ENCODE data around the gene MEX3B. TPM values are rescaled to one million over a fixed set of nuclear protein-coding genes. Genes with fewer than 3 reads are reported as not detected.

The MEX3B gene
- polyA plus RNA-seq, 1 of the 3 experiments (the other 2 are of a cell fraction) = 9.3 TPM

- no peaks in the 10 kb centered on the region for H4K20me1 ChIP-seq (ENCODE audit: insufficient read depth)
- CTCF ChIA-PET = no interaction called here
- no peak overlapping the region for H3K9ac ChIP-seq
- no peak overlapping the region for H3K4me2 ChIP-seq
- DNase-seq = no peak
- H3K36me3 ChIP-seq (replicated peaks in 1 of 2; ENCODE audit: control insufficient read depth in 1 of 2, insufficient read depth in 2 of 2, low read length in 1 of 2) = no peaks in the 10 kb centered on the region
- H3F3A ChIP-seq (replicated peaks; ENCODE audit: insufficient read depth) = no peaks in the 10 kb centered on the region
- no peaks in the 10 kb centered on the region for H3K9me2 ChIP-seq
- H3K9me3 ChIP-seq = no peaks in the 10 kb centered on the region
- H3K79me2 ChIP-seq (ENCODE audit: insufficient read depth) = no peaks in the 10 kb centered on the region
- H3K4me3 ChIP-seq (ENCODE audit: low read depth in 2 of 2, low read length in 1 of 2) = no peak overlapping the region
- no peak overlapping the region for H2AFZ ChIP-seq (ENCODE audit: low read depth)
- no peaks in the 10 kb centered on the region for H3K27me3 ChIP-seq (ENCODE audit: insufficient read depth)
- POLR2A ChIA-PET = no interaction called here
- peaks cover 0 to 30% of the 10 kb centered on the region in 2 experiments; a peak in 2 of 4 replicates for H3K4me1 ChIP-seq (ENCODE audit: control insufficient read depth in 1 of 2, insufficient read depth in 2 of 2, low read depth in 1 of 2, low read length in 1 of 2)
- TF ChIP-seq, protein P1, sequence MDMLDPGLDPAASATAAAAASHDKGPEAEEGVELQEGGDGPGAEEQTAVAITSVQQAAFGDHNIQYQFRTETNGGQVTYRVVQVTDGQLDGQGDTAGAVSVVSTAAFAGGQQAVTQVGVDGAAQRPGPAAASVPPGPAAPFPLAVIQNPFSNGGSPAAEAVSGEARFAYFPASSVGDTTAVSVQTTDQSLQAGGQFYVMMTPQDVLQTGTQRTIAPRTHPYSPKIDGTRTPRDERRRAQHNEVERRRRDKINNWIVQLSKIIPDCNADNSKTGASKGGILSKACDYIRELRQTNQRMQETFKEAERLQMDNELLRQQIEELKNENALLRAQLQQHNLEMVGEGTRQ (IDR thresholded peaks at IDR 0.05; ENCODE audit: borderline replicate concordance, low read depth, low read length) = no peak
- TF ChIP-seq SMC3 (IDR thresholded peaks at IDR 0.05; ENCODE audit: low read depth, low read length) (no peak), TEAD4 (IDR thresholded peaks at IDR 0.05; ENCODE audit: borderline replicate concordance, insufficient read depth) (no peak), PBX3 (IDR thresholded peaks at IDR 0.05) (no peak), FOXJ3 (CRISPR knock-in tag; IDR thresholded peaks at IDR 0.05) (no peak), NRF1 (IDR thresholded peaks at IDR 0.05; ENCODE audit: low read depth, low read length) (no peak), FOXM1 (IDR thresholded peaks at IDR 0.05; ENCODE audit: low read depth) (no peak), YY1 (IDR thresholded peaks at IDR 0.05; ENCODE audit: low read depth) (no peak), MAX (IDR thresholded peaks at IDR 0.05; ENCODE audit: low read depth) (no peak)
- TF ChIP-seq, protein P2, sequence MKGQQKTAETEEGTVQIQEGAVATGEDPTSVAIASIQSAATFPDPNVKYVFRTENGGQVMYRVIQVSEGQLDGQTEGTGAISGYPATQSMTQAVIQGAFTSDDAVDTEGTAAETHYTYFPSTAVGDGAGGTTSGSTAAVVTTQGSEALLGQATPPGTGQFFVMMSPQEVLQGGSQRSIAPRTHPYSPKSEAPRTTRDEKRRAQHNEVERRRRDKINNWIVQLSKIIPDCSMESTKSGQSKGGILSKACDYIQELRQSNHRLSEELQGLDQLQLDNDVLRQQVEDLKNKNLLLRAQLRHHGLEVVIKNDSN (IDR thresholded peaks at IDR 0.05; ENCODE audit: borderline replicate concordance, low read depth) = no peak
- TF ChIP-seq, protein P3, sequence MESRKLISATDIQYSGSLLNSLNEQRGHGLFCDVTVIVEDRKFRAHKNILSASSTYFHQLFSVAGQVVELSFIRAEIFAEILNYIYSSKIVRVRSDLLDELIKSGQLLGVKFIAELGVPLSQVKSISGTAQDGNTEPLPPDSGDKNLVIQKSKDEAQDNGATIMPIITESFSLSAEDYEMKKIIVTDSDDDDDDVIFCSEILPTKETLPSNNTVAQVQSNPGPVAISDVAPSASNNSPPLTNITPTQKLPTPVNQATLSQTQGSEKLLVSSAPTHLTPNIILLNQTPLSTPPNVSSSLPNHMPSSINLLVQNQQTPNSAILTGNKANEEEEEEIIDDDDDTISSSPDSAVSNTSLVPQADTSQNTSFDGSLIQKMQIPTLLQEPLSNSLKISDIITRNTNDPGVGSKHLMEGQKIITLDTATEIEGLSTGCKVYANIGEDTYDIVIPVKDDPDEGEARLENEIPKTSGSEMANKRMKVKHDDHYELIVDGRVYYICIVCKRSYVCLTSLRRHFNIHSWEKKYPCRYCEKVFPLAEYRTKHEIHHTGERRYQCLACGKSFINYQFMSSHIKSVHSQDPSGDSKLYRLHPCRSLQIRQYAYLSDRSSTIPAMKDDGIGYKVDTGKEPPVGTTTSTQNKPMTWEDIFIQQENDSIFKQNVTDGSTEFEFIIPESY (IDR thresholded peaks at IDR 0.05; ENCODE audit: borderline replicate concordance, low read depth) = no peak
- WGBS (ENCODE audit: low lambda C conversion rate) = 54% methylated on average over 3 of the region's 4 CpGs
- H3K27ac ChIP-seq (ENCODE audit: low read depth in 2 of 2, low read length in 1 of 2) = no peak overlapping the region
Measured at GRCh38 chr15:82018201-82018600, 27.6 kb downstream of the MEX3B start.

DNA sequence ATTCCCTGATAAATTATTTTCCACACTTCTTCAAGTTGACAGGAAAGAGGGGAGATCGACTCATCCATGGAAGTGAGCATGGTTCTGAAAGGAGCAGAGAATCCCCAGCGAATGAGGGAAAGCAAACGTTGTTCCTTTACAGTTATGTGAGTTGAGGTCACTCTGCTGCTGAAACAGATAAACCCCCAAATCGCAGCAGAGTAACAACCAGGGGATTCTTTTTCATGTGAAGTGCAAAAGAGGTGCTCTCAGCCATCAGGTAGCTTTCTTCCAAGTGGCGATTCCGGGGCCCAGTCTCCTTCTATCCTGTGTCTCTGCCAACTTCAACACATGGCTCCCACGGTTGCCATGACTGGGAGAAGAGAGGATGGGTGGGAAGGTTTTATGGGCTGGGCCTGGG, 28.2 kb downstream of the MEX3B start:
- POLR2A ChIA-PET = no interaction called here
- no peaks in the 10 kb centered on the region for H3K36me3 ChIP-seq (replicated peaks in 1 of 2; ENCODE audit: control insufficient read depth in 1 of 2, insufficient read depth in 2 of 2, low read length in 1 of 2)
- CTCF ChIA-PET = no interaction called here
- no peaks in the 10 kb centered on the region for H3K9me2 ChIP-seq
- H4K20me1 ChIP-seq (ENCODE audit: insufficient read depth) = no peaks in the 10 kb centered on the region
- 48% methylated on average over 7 of the region's 7 CpGs for WGBS (ENCODE audit: low lambda C conversion rate)
- no peak overlapping the region for H3K27ac ChIP-seq (ENCODE audit: low read depth in 2 of 2, low read length in 1 of 2)
- no peak overlapping the region for H3K4me3 ChIP-seq (ENCODE audit: low read depth in 2 of 2, low read length in 1 of 2)
- no peaks in the 10 kb centered on the region for H3F3A ChIP-seq (replicated peaks; ENCODE audit: insufficient read depth)
- DNase-seq = no peak
- H3K79me2 ChIP-seq (ENCODE audit: insufficient read depth) = no peaks in the 10 kb centered on the region
- H2AFZ ChIP-seq (ENCODE audit: low read depth) = no peak overlapping the region
- no peak overlapping the region for H3K9ac ChIP-seq
- H3K4me2 ChIP-seq = no peak overlapping the region
- TF ChIP-seq FOSL2 (IDR thresholded peaks at IDR 0.05; ENCODE audit: borderline replicate concordance, low read depth) (no peak), EZH2phosphoT487 (IDR thresholded peaks at IDR 0.05; ENCODE audit: borderline replicate concordance, low read depth) (no peak)
- no peaks in the 10 kb centered on the region for H3K9me3 ChIP-seq
- no peaks in the 10 kb centered on the region for H3K27me3 ChIP-seq (ENCODE audit: insufficient read depth)
- H3K4me1 ChIP-seq (ENCODE audit: control insufficient read depth in 1 of 2, insufficient read depth in 2 of 2, low read depth in 1 of 2, low read length in 1 of 2) = peaks cover 0 to 30% of the 10 kb centered on the region in 2 experiments; a peak in 2 of 4 replicates
